Keratinocyte (primary cell): ENCODE results near the gene HNRNPA1. TPM values are rescaled to one million over a fixed set of nuclear protein-coding genes. Genes with fewer than 3 reads are reported as not detected.

Experiments
- DNase-seq: peaks from one replicate; pipeline ENCODE4 v3.0.0-alpha.2; 2011; ENCODE audit warnings: low read depth, missing footprints, low spot score
- FAIRE-seq: peaks from 2 replicates; lab custom pipeline; 2011; peaks lifted over from hg19 to GRCh38; lab: Jason Lieb, UNC
- H2AFZ ChIP-seq: 2 replicates; pipeline ENCODE4 v1.6.0; 2012; ENCODE audit warnings: low read length, control low read depth, inconsistent platforms; ENCODE audit not compliant: control insufficient read depth
- H3K27ac ChIP-seq: 2 replicates; pipeline ENCODE4 v1.5.1; 2011; ENCODE audit warnings: low read length; ENCODE audit not compliant: control insufficient read depth, insufficient read depth
- H3K27me3 ChIP-seq: 3 replicates; pipeline ENCODE4 v1.6.0; 2011; ENCODE audit warnings: low read length; ENCODE audit not compliant: control insufficient read depth, insufficient read depth; ENCODE audit errors: extremely low read depth
- H3K36me3 ChIP-seq, 2 experiments: 2 replicates in 1 of 2; 3 replicates in 1 of 2; pipeline ENCODE4 v1.5.1; 2011; ENCODE audit warnings: low read length in 2 of 2, mild to moderate bottlenecking in 1 of 2; ENCODE audit not compliant: control insufficient read depth in 2 of 2, insufficient read depth in 2 of 2; ENCODE audit errors: extremely low read depth in 1 of 2
- H3K4me1 ChIP-seq: 3 replicates; pipeline ENCODE4 v1.5.1; 2011; ENCODE audit warnings: low read length; ENCODE audit not compliant: control insufficient read depth, insufficient read depth; ENCODE audit errors: extremely low read depth
- H3K4me2 ChIP-seq: 3 replicates; pipeline ENCODE4 v1.6.0; 2011; ENCODE audit warnings: low read depth, low read length; ENCODE audit not compliant: control insufficient read depth, insufficient read depth; ENCODE audit errors: extremely low read depth
- H3K4me3 ChIP-seq, 3 experiments: fragments of 200-600 bp in 1 of 3; sonication (generic) in 1 of 3; 2 replicates in 2 of 3; 3 replicates in 1 of 3; pipeline ENCODE4 v1.5.1; 2011 to 2016; ENCODE audit warnings: low read length in 3 of 3, mild to moderate bottlenecking in 3 of 3, control low read depth in 2 of 3, inconsistent platforms in 1 of 3, low read depth in 1 of 3, mixed read lengths in 1 of 3, mixed run types in 1 of 3, moderate library complexity in 1 of 3; ENCODE audit not compliant: control insufficient read depth in 2 of 3, insufficient read depth in 2 of 3; ENCODE audit errors: extremely low read depth in 1 of 3
- H3K79me2 ChIP-seq: 2 replicates; pipeline ENCODE4 v1.6.0; 2012; ENCODE audit warnings: low read length; ENCODE audit not compliant: control insufficient read depth, insufficient read depth
- H3K9ac ChIP-seq: 3 replicates; pipeline ENCODE4 v1.6.0; 2011; ENCODE audit warnings: low read length; ENCODE audit not compliant: control insufficient read depth, insufficient read depth; ENCODE audit errors: extremely low read depth
- H3K9me1 ChIP-seq: 3 replicates; pipeline ENCODE4 v1.6.0; 2011; ENCODE audit warnings: low read length; ENCODE audit not compliant: control insufficient read depth, insufficient read depth; ENCODE audit errors: extremely low read depth
- H3K9me3 ChIP-seq: 2 replicates; pipeline ENCODE4 v1.5.1; 2012; ENCODE audit warnings: low read depth, low read length; ENCODE audit not compliant: control insufficient read depth
- H4K20me1 ChIP-seq: 3 replicates; pipeline ENCODE4 v1.6.0; 2011; ENCODE audit warnings: low read length; ENCODE audit not compliant: control insufficient read depth, insufficient read depth; ENCODE audit errors: extremely low read depth
- EZH2 ChIP-seq: IDR thresholded peaks from one replicate; pipeline ENCODE4 v1.6.1; 2012; ENCODE audit warnings: inconsistent platforms, mild to moderate bottlenecking, low read length, moderate library complexity
- dilution Hi-C: fragments of 300-500 bp; cut with MboI; formaldehyde crosslinking; loops from one replicate; pipeline ENCODE4 v1.7.0; 2020; ENCODE audit warnings: low sequenced_read_pairs; ENCODE audit not compliant: extremely low pct_ligation_motif_present
- polyA plus RNA-seq, 5 experiments: library from polyadenylated mRNA; depleted of rRNA in 3 of 5; stranded (reverse) in 3 of 5; stranded (forward) in 1 of 5; unstranded in 1 of 5; fragments of >200 nt; gene quantifications; 1 replicate in 1 of 5; 2 replicates in 3 of 5; 3 replicates in 1 of 5; pipeline versions ENCODE4 v1.2.1 to v1.2.3, GENCODE V29; 2011 to 2012; ENCODE audit warnings: missing spikeins in 2 of 5, low read depth in 1 of 5, low replicate concordance in 1 of 5
- TF ChIP-seq, protein P1 (sequence below), 3 experiments: IDR thresholded peaks in 1 of 3; conservative IDR thresholded peaks in 1 of 3; optimal IDR thresholded peaks in 1 of 3; 2 replicates in 2 of 3; 3 replicates in 1 of 3; pipeline versions ENCODE3 to v1.5.1; 2011; ENCODE audit warnings: low read length in 3 of 3, mild to moderate bottlenecking in 3 of 3, moderate library complexity in 2 of 3, control low read depth in 1 of 3, inconsistent platforms in 1 of 3; ENCODE audit not compliant: insufficient read depth in 2 of 3; ENCODE audit errors: extremely low read depth in 1 of 3

The HNRNPA1 gene
- polyA plus RNA-seq, 1 donor (not counting 4 experiments of a cell fraction or from before 2014, with no cell fraction given) = 583 TPM

DNA sequence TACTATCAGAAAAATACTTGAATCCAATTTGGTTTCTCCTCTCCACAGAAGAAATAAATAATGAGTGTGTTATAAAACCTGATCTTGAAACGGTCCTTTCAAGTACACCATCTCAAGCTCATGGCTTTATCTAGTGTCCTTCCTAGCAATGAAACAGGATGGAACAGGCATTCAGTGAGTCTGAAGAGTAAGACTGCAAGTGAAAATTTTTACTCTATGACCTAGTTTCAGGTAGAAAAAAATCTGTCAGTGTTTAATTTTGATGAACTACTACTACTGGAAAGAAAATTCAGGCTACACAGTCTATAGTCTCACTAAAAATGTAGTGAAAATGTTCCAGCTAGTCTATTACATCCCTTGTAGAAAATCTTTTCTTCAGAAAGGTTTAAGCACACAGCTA lies 8.3 kb upstream of the HNRNPA1 start:
- dilution Hi-C loops = no loop called here
- no peaks in the 10 kb centered on the region for H3K27me3 ChIP-seq
- H3K79me2 ChIP-seq = peaks cover 32% of the 10 kb centered on the region
- no peak for TF ChIP-seq EZH2
- TF ChIP-seq, protein P1, sequence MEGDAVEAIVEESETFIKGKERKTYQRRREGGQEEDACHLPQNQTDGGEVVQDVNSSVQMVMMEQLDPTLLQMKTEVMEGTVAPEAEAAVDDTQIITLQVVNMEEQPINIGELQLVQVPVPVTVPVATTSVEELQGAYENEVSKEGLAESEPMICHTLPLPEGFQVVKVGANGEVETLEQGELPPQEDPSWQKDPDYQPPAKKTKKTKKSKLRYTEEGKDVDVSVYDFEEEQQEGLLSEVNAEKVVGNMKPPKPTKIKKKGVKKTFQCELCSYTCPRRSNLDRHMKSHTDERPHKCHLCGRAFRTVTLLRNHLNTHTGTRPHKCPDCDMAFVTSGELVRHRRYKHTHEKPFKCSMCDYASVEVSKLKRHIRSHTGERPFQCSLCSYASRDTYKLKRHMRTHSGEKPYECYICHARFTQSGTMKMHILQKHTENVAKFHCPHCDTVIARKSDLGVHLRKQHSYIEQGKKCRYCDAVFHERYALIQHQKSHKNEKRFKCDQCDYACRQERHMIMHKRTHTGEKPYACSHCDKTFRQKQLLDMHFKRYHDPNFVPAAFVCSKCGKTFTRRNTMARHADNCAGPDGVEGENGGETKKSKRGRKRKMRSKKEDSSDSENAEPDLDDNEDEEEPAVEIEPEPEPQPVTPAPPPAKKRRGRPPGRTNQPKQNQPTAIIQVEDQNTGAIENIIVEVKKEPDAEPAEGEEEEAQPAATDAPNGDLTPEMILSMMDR (optimal IDR thresholded peaks at IDR 0.05 in 1 of 3, IDR thresholded peaks at IDR 0.05 in 1 of 3, conservative IDR thresholded peaks at IDR 0.05 in 1 of 3; ENCODE audit: extremely low read depth in 1 of 3, insufficient read depth in 2 of 3, low read length in 3 of 3) = no peak
- no peak for FAIRE-seq
- H3K9ac ChIP-seq = no peak overlapping the region
- H2AFZ ChIP-seq = no peak overlapping the region
- no peak for DNase-seq
- no peak overlapping the region for H3K4me3 ChIP-seq
- H3K9me3 ChIP-seq = no peaks in the 10 kb centered on the region
- H3K4me2 ChIP-seq = no peak overlapping the region
- no peaks in the 10 kb centered on the region for H3K4me1 ChIP-seq
- peaks cover 2 to 7% of the 10 kb centered on the region in 2 experiments for H3K36me3 ChIP-seq
- H3K27ac ChIP-seq = no peak overlapping the region
- H4K20me1 ChIP-seq = no peaks in the 10 kb centered on the region
- no peaks in the 10 kb centered on the region for H3K9me1 ChIP-seq

DNA sequence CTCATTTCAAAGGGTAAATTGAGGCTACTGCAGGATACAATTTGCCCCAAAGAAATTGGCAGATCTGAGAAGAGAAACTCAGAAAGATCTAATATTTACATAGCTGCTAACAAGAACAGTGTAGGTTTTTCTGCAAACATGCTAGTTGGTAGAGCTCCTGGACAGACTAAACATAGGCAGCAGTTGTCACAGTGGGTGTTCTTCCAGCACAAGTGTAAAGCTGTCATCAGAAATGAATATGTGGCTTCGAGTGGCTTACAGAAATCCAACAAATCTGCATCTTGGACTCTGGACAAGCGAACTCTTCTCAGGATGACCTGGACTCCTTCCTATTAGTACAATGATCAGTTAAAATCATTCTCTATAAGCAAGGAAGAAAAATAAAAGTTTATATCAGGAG lies 6.5 kb upstream of the HNRNPA1 start:
- H3K27me3 ChIP-seq = no peaks in the 10 kb centered on the region
- H3K4me2 ChIP-seq = no peak overlapping the region
- no peak for TF ChIP-seq EZH2
- TF ChIP-seq, protein P1 (optimal IDR thresholded peaks at IDR 0.05 in 1 of 3, IDR thresholded peaks at IDR 0.05 in 1 of 3, conservative IDR thresholded peaks at IDR 0.05 in 1 of 3; ENCODE audit: extremely low read depth in 1 of 3, insufficient read depth in 2 of 3, low read length in 3 of 3) = no peak
- DNase-seq (no peak), FAIRE-seq (no peak)
- H4K20me1 ChIP-seq = no peaks in the 10 kb centered on the region
- H3K9me1 ChIP-seq = no peaks in the 10 kb centered on the region
- peaks cover 2 to 7% of the 10 kb centered on the region in 2 experiments for H3K36me3 ChIP-seq
- no peak overlapping the region for H3K27ac ChIP-seq
- no peak overlapping the region for H3K9ac ChIP-seq
- no peaks in the 10 kb centered on the region for H3K9me3 ChIP-seq
- H2AFZ ChIP-seq = no peak overlapping the region
- peaks cover 11% of the 10 kb centered on the region for H3K4me1 ChIP-seq
- H3K79me2 ChIP-seq = peaks cover 50% of the 10 kb centered on the region
- no peak overlapping the region for H3K4me3 ChIP-seq
- dilution Hi-C loops = no loop called here
